DMS79 treated with DMSO at 0.1 percent for 48 hours (cell line): ENCODE data around the gene DLX3.

Experiments
- DNase-seq: peaks from one replicate; lab custom pipeline; 2025; lab: John Stamatoyannopoulos, UW

Gene DLX3

GRCh38 chr17:50023520-50023919, 28.5 kb upstream of the DLX3 start:
- DNase-seq, result no peak

- no peak for DNase-seq
These were observed 27.6 kb upstream of the DLX3 start for GRCh38 chr17:50022463-50023130.

DNA sequence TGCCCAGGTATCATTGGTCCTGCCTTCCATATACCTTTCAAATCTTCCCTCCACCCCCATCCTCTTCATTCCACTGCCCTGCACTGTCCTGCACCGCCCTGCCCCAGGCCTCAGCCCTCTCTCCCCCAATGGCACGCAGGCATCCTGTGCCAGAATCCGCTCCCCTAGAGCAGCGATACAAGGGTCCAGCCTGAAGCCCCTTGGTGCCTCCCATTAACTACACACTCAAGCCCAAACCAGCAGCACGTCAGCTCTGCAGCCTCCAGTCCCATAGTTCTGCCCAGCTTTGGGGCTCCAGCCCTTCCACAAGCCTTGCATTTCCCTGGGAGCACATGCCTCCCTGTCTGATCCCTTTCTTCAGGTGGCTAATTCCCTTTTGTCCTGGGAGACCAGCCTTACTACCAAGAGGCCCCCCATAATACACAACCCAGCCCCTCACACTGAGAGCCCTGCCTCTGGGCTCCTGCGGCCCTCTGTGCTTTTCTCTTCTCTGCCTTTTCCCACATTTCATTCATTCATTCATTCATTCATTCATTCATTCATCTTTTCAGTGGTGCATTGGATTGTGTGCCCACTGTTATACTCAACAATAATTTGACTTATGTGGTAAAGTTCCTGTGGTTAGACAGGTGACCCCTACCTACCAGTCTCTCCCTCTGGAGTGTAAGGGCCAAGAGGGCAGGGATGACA, 26.8 kb upstream of the DLX3 start:
- DNase-seq, result no peak

DNA sequence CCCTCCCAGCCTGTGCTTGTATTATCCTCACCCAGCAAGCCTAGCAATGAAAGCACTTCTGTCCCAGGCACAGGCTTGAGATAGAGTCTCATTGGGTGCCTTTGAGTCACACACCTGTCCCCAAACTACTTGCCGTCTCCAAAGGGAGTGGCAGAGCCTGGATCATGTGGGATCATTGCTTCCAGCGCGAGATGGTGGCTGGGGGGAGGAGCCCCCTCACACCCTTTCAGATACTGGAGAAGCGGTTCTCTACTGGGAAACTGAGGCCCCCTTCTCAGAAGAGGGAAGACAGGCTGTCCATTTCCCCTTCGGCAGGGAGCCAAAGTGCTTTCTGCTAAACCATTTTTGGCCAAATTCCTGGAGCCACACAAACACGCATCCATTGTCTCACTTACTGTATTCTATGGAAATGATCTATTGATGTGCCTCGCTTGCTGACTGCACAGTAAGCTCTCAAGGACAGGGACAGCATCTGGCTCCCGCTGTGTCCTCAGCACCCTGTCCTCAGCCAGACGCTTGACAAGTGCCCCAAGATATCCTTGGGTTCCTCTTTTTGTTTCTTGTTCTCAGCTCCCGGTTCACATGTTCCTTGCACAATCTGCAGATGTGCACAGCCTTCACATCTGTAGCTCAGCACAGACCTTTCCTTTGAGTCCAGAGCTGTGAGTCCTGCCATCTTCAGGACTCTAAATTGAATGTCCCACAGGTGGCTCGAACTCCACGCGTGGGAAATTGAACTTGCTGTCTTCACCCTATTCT, 26.0 kb upstream of the DLX3 start:
- no peak for DNase-seq

DNA sequence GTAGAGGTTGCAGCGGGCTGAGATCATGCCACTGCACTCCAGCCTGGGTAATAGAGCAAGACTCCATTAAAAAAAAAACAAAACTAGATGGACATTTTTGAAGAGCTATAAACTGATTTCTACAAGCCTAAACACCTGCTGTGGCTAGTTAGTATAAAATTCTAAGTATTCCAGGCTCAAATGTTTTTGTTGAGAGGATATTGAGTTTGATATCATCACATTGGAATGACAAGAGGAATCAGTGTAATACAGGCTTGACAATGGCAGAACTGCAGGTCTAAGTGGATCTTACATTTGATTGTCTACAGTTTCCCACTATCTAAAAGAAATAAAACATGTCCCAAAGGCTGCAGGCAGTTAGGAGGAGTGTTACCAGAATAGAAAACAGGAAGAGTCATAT, 23.9 kb upstream of the DLX3 start:
- no peak for DNase-seq

GRCh38 chr17:50015146-50015545, 20.1 kb upstream of the DLX3 start:
- DNase-seq, result no peak

DNA sequence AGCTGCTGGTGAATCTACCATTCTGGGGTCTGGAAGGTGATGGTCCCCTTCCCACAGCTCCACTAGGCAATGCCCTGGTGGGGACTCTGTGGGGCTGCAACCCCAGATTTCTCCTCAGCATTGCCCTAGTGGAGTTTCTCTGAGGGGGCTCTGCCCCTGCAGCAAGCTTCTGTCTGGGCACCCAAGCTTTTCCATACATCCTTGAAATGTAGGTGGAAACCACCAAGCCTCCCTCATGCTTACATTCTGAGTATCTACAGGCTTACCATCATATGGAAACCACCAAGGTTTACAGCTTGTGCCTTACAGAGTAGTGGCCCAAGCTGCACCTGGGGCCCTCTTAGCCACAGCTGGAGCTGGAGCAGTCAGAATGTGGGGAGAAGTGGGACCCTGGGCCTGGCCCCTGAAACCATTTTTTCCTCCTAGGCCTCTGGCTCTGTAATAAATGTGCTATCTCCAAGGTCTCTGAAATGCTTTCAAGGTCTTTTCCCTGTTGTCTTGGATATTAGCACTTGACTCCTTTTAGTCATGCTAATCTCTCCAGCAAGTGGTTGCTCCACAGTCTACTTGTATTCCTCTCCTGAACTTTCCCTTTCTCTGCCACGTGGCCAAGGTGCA, 19.6 kb upstream of the DLX3 start:
- DNase-seq, result no peak

GRCh38 chr17:50013079-50013478, 18.1 kb upstream of the DLX3 start:
- DNase-seq, result no peak

- DNase-seq, result no peak
These were observed 14.3 kb upstream of the DLX3 start for GRCh38 chr17:50009282-50009681.

DNA sequence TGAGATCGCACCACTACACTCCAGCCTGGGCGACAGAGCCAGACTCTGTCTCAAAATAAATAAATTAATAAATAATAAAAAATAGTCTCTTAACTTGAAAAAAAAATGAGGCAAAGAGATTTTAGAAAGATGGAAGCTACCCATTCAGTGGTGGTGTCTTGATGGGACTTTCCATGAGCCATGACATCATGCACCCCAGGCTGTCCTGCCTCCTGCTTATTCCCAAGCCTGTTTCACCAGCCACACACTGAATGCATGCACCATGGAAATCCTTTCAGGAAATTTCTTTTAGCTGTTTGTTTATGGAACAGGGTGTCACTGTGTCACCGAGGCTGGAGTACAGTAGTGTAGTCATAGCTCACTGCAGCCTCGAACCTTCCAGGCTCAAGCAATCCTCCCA, 8.9 kb upstream of the DLX3 start:
- DNase-seq, result no peak

DNA sequence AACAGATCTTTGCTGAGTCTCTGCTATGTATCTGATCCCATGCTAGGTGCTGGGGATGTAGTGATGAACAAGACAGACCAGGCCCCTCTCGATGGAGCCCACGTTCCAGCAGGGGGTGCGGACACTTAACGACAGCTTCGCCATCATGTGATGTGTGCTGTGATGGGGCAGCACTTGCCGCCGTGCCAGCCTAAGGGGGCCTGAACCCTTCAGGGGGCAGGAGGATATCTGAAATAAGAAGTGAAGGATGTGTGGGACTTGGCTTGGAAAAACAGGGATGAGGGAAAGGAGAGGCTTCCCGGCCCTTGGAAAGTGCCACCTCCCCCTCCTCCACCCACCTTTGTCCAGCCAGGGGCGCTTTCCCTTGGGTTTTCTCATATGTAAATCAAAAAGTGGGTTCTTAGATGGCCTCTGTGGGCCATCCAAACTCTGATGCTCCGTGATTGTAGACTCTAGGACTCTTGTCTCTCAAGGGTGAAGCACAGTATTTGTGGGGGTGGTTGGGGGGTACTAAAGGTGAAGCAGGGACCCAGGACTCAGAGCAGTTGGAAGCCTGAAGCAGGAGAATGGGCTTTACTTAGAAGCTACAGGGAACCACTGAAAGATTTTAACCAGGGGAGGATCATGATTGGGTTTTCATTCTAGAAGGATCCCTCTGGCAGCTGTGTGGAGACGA, 4.0 kb upstream of the DLX3 start:
- DNase-seq, result no peak

DNA sequence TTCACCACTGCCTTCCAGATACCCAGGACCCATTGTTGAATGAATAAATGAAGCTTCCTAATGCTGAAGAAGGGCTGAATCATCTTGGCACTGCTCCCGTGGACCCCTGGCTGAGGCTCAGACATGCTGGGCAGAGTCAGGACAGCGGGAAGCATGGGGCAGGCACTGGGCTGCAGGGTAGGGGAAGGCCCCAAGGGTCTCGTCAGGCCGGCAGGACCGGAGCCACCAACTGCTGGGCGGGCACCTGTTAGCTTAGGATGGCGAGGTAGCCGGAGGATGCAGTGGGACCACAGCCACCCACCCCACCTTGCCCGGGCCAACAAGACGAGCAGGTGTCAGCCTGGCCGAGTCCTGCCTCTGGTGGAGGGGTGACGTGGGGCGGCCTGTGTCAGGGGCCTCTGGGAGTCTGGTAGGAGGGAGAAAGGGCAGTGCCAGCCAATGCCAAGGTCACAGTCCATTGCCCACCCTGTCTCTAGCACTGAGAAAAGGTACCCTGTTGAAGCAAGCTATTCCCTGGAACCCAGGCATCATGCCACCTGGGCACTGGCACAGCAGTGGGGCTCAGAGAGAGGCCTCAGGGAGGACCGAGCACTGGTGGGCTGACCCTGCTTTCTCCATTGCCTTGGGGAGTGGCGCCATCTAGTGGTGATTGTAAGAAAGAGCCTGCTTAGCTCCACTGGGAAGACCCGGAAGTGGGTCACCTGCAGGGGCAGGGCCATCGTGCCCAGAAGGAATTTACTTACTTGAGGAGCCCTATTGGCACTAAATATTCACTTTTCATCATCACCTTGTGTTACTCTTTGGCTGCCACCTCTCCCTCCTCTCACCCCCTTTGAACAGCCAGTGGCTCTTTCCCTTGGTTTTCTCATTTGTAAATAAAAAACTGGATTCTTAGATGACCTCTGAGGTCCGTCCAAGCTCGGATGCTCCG, 3.0 kb upstream of the DLX3 start:
- peak; percentile 92 for DNase-seq

DNA sequence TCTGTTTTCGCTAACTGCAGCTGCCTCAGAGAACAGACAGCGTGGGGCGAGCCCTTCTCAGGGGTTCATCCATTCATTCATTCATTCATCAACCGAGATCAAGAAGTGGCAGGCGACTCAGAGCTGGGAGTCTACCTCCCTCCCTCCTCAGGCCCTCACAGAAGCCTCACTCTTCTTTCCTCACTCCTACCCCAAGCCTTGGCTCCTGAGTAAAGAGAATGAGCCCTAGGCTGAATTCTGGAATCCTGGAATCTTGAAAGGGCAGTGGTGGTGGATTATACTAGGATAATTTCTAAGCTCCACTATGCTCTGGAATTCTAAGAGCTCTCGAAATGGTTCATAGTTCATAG, 2.3 kb upstream of the DLX3 start:
- DNase-seq, result no peak

DNA sequence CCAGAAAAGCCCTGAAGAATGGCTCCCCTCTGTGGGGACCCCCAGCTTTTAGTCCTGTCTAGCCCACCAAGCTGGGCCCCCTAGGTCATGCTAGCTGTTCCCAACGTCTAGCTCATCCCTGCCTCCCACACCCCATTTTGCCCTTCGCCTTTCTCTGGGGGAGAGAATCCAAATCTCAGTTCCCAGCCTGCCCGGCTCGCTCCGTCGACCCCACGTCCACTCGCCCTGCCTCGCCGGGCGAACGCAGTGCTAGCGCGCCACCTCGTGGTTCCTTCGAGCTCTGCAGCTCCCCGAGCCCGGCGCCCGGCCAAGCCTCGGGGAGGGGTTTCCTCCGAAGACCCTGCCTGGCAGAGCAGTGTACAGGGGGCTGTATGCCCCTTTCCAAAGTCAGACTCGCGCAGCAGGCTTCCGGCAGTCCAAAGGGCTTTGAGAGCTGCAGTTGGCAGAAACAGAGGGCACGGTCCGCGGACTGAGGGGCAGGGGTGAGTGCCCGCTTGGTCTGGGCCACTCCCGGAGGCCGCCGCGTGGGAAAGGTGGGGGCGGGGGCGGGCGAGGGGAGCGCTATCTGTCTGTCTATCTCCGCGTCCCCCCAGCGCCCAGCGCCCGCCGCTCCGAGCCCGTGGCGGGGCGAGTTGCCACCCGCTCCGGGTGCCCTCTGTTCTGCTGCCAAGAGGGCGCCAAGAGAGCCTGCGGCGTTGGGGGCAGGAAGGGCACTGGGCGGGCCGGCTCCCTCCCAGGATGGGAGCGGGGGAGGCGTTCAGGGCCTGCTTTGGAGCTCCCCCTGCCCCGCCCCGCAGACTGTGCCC, 1.7 kb upstream of the DLX3 start:
- DNase-seq, result peak; percentile 31

- no peak for DNase-seq
These were observed 1.1 kb upstream of the DLX3 start for GRCh38 chr17:49996121-49996494.

- DNase-seq, result peak; percentile 49
These were observed 654 bp downstream of the DLX3 start for GRCh38 chr17:49994085-49995054.

GRCh38 chr17:49993423-49994060, 1.5 kb downstream of the DLX3 start:
- DNase-seq, result peak; percentile 34

DNA sequence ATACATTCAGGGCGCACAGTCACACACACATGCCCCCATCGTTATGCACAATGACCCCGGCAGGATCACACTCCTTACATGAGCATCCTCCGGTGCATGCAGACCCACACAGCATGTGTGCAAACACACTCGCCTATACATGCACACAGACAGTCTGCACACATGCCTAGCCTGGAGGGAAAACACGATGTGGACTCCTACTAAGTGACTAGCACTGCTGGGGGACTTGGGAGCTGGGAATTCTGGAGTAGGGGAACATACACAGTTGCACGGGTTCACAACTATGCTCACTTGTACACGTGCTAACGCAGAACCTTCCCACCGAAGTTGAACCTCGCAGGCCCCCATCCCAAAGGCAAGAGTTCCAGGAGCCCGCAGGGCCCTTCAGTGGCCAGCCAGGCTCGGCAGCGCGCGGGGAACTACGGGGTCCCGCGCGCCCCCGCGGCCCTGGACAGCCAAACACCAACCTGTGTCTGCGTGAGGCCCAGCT, 2.0 kb downstream of the DLX3 start:
- DNase-seq, result no peak
